IPS-NIHi7 (cell line): ENCODE measurements around the gene RPL37.
"Not testable (repeated sequence)": the region's sequence is repeated elsewhere in the genome, so short reads cannot be mapped to it uniquely, and the experiment has no call there.

Experiments
- DNase-seq: peaks from one replicate; pipeline ENCODE4 v3.0.0; 2012; ENCODE audit warnings: mixed read lengths; ENCODE audit errors: extremely low spot score

The RPL37 gene

GRCh38 chr5:40797273-40798011 lies 37.6 kb downstream of the RPL37 start:
- peak; percentile 74 for DNase-seq

GRCh38 chr5:40796487-40796889 lies 38.5 kb downstream of the RPL37 start:
- no peak for DNase-seq

- DNase-seq: not testable (repeated sequence)
Observed at GRCh38 chr5:40794877-40795276, 40.1 kb downstream of the RPL37 start.

GRCh38 chr5:40794340-40794739 lies 40.7 kb downstream of the RPL37 start:
- DNase-seq: not testable (repeated sequence)

GRCh38 chr5:40792691-40793090 lies 42.3 kb downstream of the RPL37 start:
- not testable (repeated sequence) for DNase-seq

GRCh38 chr5:40791715-40792139 lies 43.3 kb downstream of the RPL37 start:
- DNase-seq: no peak

- no peak for DNase-seq
Observed at GRCh38 chr5:40790947-40791593, 44.0 kb downstream of the RPL37 start.

GRCh38 chr5:40788941-40789340 lies 46.1 kb downstream of the RPL37 start:
- DNase-seq: not testable (repeated sequence)

- no peak for DNase-seq
Observed at GRCh38 chr5:40787986-40788385, 47.0 kb downstream of the RPL37 start.

GRCh38 chr5:40786664-40787063 lies 48.4 kb downstream of the RPL37 start:
- not testable (repeated sequence) for DNase-seq

- no peak for DNase-seq
Observed at GRCh38 chr5:40784916-40785315, 50.1 kb downstream of the RPL37 start.

- no peak for DNase-seq
Observed at GRCh38 chr5:40784027-40784653, 50.9 kb downstream of the RPL37 start.

- no peak for DNase-seq
Observed at GRCh38 chr5:40781843-40782409, 53.1 kb downstream of the RPL37 start.

GRCh38 chr5:40780858-40781257 lies 54.2 kb downstream of the RPL37 start:
- no peak for DNase-seq

GRCh38 chr5:40780199-40780598 lies 54.8 kb downstream of the RPL37 start:
- DNase-seq: no peak

GRCh38 chr5:40779561-40779960 lies 55.5 kb downstream of the RPL37 start:
- no peak for DNase-seq

GRCh38 chr5:40778133-40778532 lies 56.9 kb downstream of the RPL37 start:
- no peak for DNase-seq

GRCh38 chr5:40776658-40776977 lies 58.4 kb downstream of the RPL37 start:
- no peak for DNase-seq

- no peak for DNase-seq
Observed at GRCh38 chr5:40775846-40776657, 59.0 kb downstream of the RPL37 start.
